ENCODE measurements around the gene SH2D3A. TPM values are rescaled to one million over a fixed set of nuclear protein-coding genes. Genes with fewer than 3 reads are reported as not detected.

Gene SH2D3A
- total RNA-seq, 1 experiment from 2014 or later: 75.7 TPM

DNA sequence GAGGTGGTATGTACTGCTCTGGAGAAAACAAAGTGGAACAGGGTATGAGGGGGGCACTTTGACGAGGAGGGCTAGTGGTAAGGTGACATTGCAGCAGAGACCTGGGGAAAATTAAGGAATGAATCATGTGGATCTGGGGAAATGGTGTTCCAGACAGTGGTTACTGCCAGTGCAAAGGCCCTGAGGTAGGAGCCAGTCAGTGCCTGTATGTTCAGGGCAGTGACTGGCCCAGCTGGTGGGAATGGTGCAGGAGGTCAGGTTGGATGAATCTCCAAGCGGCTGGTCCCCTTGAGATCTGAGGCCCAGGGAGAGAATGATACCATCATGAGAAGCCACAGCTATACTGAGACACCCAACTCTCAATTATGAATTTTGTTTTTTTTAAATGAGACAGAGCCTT lies 10.2 kb upstream of the SH2D3A start:
- ChIA-PET CTCF (no interaction called here), POLR2A (no interaction called here), RAD21 (ENCODE audit: low non-redundant PET in 1 of 2, low total read pairs in 2 of 2, uncharacterized antibody in 2 of 2, unreplicated experiment in 2 of 2) (no interaction called here)
- Histone ChIP-seq H3K4me1 (ENCODE audit: control insufficient read depth in 1 of 2, insufficient read depth in 2 of 2, low read length in 2 of 2) (no peaks in the 10 kb centered on the region; a peak in 1 of 4 replicates), H3K9me3 (ENCODE audit: control insufficient read depth in 1 of 2, insufficient read depth in 1 of 2, low read depth in 1 of 2, low read length in 2 of 2) (no peaks in the 10 kb centered on the region), H3K79me2 (ENCODE audit: insufficient read depth, low read length) (no peaks in the 10 kb centered on the region), H3K4me3 (replicated peaks in 1 of 2; ENCODE audit: low read depth in 1 of 2, low read length in 2 of 2) (no peak overlapping the region), H3K9ac (ENCODE audit: low read length) (no peak overlapping the region), H3K36me3 (ENCODE audit: control insufficient read depth in 1 of 2, insufficient read depth in 2 of 2, low read length in 2 of 2) (no peaks in the 10 kb centered on the region), H3K27ac (ENCODE audit: low read depth, low read length) (no peak overlapping the region), H3K4me2 (ENCODE audit: low read length) (no peak overlapping the region), H2AFZ (ENCODE audit: low read depth, low read length, poor library complexity, severe bottlenecking) (no peak overlapping the region), H3K9me2 (ENCODE audit: insufficient read depth) (no peaks in the 10 kb centered on the region), H3K27me3 (ENCODE audit: insufficient read depth, low read length) (no peaks in the 10 kb centered on the region), H4K20me1 (ENCODE audit: insufficient read depth) (no peaks in the 10 kb centered on the region)
- ATAC-seq (no peak), DNase-seq (ENCODE audit: low read depth, low spot score) (no peak)
- intact Hi-C loops (cut with micrococcal nuclease): no loop called here
- BruUV-seq (replicated peaks): no TSS peak
- TF ChIP-seq EGR1 (IDR thresholded peaks at IDR 0.05; ENCODE audit: low read depth) (no peak), ZFX (IDR thresholded peaks at IDR 0.05) (no peak), RAD21 (IDR thresholded peaks at IDR 0.05; ENCODE audit: low read depth) (no peak), CTCF (IDR thresholded peaks at IDR 0.05 in 2 of 3, conservative IDR thresholded peaks at IDR 0.05 in 1 of 3; ENCODE audit: borderline replicate concordance in 1 of 3, insufficient read depth in 1 of 3, low read depth in 2 of 3, low read length in 2 of 3) (no peak), SIN3A (IDR thresholded peaks at IDR 0.05; ENCODE audit: low read depth) (no peak), POLR2AphosphoS5 (IDR thresholded peaks at IDR 0.05; ENCODE audit: low read depth, low read length) (no peak), EZH2 (IDR thresholded peaks at IDR 0.05) (no peak), CBX3 (IDR thresholded peaks at IDR 0.05; ENCODE audit: low read depth) (no peak), SP1 (IDR thresholded peaks at IDR 0.05; ENCODE audit: low read depth) (no peak), POLR2A (IDR thresholded peaks at IDR 0.05; ENCODE audit: borderline replicate concordance, extremely low read depth, insufficient read depth, insufficient read length) (no peak), CEBPB (IDR thresholded peaks at IDR 0.05; ENCODE audit: low read depth) (no peak), SRF (IDR thresholded peaks at IDR 0.05; ENCODE audit: low read depth) (no peak), EZH2phosphoT487 (IDR thresholded peaks at IDR 0.05; ENCODE audit: borderline replicate concordance) (no peak), ZBTB33 (IDR thresholded peaks at IDR 0.05; ENCODE audit: extremely low read depth, insufficient replicate concordance, low read length) (no peak), FOSL1 (IDR thresholded peaks at IDR 0.05; ENCODE audit: low read depth) (no peak), ZNF274 (IDR thresholded peaks at IDR 0.05; ENCODE audit: low read depth, low read length) (no peak)
- TF ChIP-seq, protein P1, sequence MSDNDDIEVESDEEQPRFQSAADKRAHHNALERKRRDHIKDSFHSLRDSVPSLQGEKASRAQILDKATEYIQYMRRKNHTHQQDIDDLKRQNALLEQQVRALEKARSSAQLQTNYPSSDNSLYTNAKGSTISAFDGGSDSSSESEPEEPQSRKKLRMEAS (IDR thresholded peaks at IDR 0.05): no peak
- TF ChIP-seq, protein P2, sequence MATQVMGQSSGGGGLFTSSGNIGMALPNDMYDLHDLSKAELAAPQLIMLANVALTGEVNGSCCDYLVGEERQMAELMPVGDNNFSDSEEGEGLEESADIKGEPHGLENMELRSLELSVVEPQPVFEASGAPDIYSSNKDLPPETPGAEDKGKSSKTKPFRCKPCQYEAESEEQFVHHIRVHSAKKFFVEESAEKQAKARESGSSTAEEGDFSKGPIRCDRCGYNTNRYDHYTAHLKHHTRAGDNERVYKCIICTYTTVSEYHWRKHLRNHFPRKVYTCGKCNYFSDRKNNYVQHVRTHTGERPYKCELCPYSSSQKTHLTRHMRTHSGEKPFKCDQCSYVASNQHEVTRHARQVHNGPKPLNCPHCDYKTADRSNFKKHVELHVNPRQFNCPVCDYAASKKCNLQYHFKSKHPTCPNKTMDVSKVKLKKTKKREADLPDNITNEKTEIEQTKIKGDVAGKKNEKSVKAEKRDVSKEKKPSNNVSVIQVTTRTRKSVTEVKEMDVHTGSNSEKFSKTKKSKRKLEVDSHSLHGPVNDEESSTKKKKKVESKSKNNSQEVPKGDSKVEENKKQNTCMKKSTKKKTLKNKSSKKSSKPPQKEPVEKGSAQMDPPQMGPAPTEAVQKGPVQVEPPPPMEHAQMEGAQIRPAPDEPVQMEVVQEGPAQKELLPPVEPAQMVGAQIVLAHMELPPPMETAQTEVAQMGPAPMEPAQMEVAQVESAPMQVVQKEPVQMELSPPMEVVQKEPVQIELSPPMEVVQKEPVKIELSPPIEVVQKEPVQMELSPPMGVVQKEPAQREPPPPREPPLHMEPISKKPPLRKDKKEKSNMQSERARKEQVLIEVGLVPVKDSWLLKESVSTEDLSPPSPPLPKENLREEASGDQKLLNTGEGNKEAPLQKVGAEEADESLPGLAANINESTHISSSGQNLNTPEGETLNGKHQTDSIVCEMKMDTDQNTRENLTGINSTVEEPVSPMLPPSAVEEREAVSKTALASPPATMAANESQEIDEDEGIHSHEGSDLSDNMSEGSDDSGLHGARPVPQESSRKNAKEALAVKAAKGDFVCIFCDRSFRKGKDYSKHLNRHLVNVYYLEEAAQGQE (IDR thresholded peaks at IDR 0.05; ENCODE audit: low read depth): no peak
- TF ChIP-seq, protein P3, sequence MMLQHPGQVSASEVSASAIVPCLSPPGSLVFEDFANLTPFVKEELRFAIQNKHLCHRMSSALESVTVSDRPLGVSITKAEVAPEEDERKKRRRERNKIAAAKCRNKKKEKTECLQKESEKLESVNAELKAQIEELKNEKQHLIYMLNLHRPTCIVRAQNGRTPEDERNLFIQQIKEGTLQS (IDR thresholded peaks at IDR 0.05): no peak

Data from HCT116 (cell line).